Tongue (tissue), 2 donors: ENCODE measurements around the gene IRAK1BP1. TPM values are rescaled to one million over a fixed set of nuclear protein-coding genes. Genes with fewer than 3 reads are reported as not detected.
"Not testable (repeated sequence)": the region's sequence is repeated elsewhere in the genome, so short reads cannot be mapped to it uniquely, and the experiment has no call there.

Experiments used
- DNase-seq: peaks from one replicate; pipeline ENCODE4 v3.0.0-alpha.2; 2015
- total RNA-seq: library from RNA; depleted of rRNA; stranded (reverse); fragments of >200 nt; gene quantifications from one replicate; pipeline ENCODE4 v1.2.3, GENCODE V29; 2014

The IRAK1BP1 gene
- total RNA-seq, 1 donor from 2014 or later, result 8.0 TPM

GRCh38 chr6:78896227-78896626 is 28.9 kb downstream of the IRAK1BP1 start:
- DNase-seq, result no peak

- no peak for DNase-seq
Observed at GRCh38 chr6:78908621-78909020, 41.3 kb downstream of the IRAK1BP1 start.

GRCh38 chr6:78909391-78909790 is 42.0 kb downstream of the IRAK1BP1 start:
- DNase-seq, result peak; percentile 29

GRCh38 chr6:78910010-78910409 is 42.7 kb downstream of the IRAK1BP1 start:
- DNase-seq, result no peak

- peak; percentile 22 for DNase-seq
Observed at GRCh38 chr6:78910591-78911171, 43.3 kb downstream of the IRAK1BP1 start.

- DNase-seq, result no peak
Observed at GRCh38 chr6:78911218-78911940, 44.0 kb downstream of the IRAK1BP1 start.

GRCh38 chr6:78916411-78916810 is 49.1 kb downstream of the IRAK1BP1 start:
- no peak for DNase-seq

GRCh38 chr6:78917788-78918187 is 50.4 kb downstream of the IRAK1BP1 start:
- DNase-seq, result no peak

- not testable (repeated sequence) for DNase-seq
Observed at GRCh38 chr6:78921168-78921567, 53.8 kb downstream of the IRAK1BP1 start.

GRCh38 chr6:78925317-78925716 is 58.0 kb downstream of the IRAK1BP1 start:
- DNase-seq, result no peak

GRCh38 chr6:78935553-78935952 is 68.2 kb downstream of the IRAK1BP1 start:
- DNase-seq, result no peak

- no peak for DNase-seq
Observed at GRCh38 chr6:78936515-78936914, 69.2 kb downstream of the IRAK1BP1 start.

GRCh38 chr6:78942446-78942845 is 75.1 kb downstream of the IRAK1BP1 start:
- DNase-seq, result no peak

- no peak for DNase-seq
Observed at GRCh38 chr6:78947529-78947928, 80.2 kb downstream of the IRAK1BP1 start.

GRCh38 chr6:78947962-78948361 is 80.6 kb downstream of the IRAK1BP1 start:
- DNase-seq, result no peak

- DNase-seq, result no peak
Observed at GRCh38 chr6:78948785-78949184, 81.4 kb downstream of the IRAK1BP1 start.

GRCh38 chr6:78952362-78952761 is 85.0 kb downstream of the IRAK1BP1 start:
- DNase-seq, result no peak

Other genes with a start within 250 kb of the IRAK1BP1 start
- 55.2 TPM for gene PHIP, start 210.7 kb downstream of the IRAK1BP1 start, total RNA-seq